Vagina (tissue), 2 donors: ENCODE results near the gene XIAP.

Source experiments
- CTCF ChIP-seq, 3 experiments: fragments of 450-650 bp in 2 of 3; fragments of 200-600 bp in 1 of 3; sonication (generic) in 1 of 3; IDR thresholded peaks; one replicate each; pipeline ENCODE4 v1.5.1; 2017 to 2019; ENCODE audit warnings: antibody characterized with exemption in 3 of 3, mild to moderate bottlenecking in 2 of 3, moderate library complexity in 2 of 3
- POLR2AphosphoS5 ChIP-seq, 2 donors: sonication (generic); formaldehyde crosslinking; IDR thresholded peaks; one replicate each; pipeline ENCODE4 v1.9.0; 2017; ENCODE audit warnings: antibody characterized with exemption in 2 of 2, mild to moderate bottlenecking in 2 of 2, low read depth in 1 of 2; ENCODE audit not compliant: insufficient read depth in 1 of 2

- TF ChIP-seq CTCF (IDR thresholded peaks at IDR 0.05) = no peak
- no peak for TF ChIP-seq POLR2AphosphoS5 (IDR thresholded peaks at IDR 0.05; ENCODE audit: insufficient read depth in 1 of 2, low read depth in 1 of 2)
Measured at GRCh38 chrX:123909523-123909922, 49.7 kb downstream of the XIAP start.
